Mesenchymal stem cell (in vitro differentiated cells and primary cell): ENCODE results near the gene CDH23.

Experiments
- DNase-seq: peaks from one replicate; pipeline ENCODE4 v3.0.0-alpha.2; 2013
- H2AFZ ChIP-seq: one replicate; pipeline ENCODE4 v1.6.1; 2013; ENCODE audit warnings: low read depth, mild to moderate bottlenecking, control low read depth, inconsistent platforms, low read length, moderate library complexity
- H2AK5ac ChIP-seq: 2 replicates; pipeline ENCODE4 v1.6.1; 2013; ENCODE audit warnings: low read length, moderate library complexity, mild to moderate bottlenecking, inconsistent platforms; ENCODE audit not compliant: severe bottlenecking
- H2BK120ac ChIP-seq: one replicate; pipeline ENCODE4 v1.6.1; 2013; ENCODE audit warnings: low read depth, mild to moderate bottlenecking, inconsistent platforms, low read length, moderate library complexity
- H2BK12ac ChIP-seq, 2 experiments: one replicate each; pipeline ENCODE4 v1.6.1; 2013; ENCODE audit warnings: inconsistent platforms in 2 of 2, low read length in 2 of 2, mild to moderate bottlenecking in 2 of 2, moderate library complexity in 2 of 2, control low read depth in 1 of 2
- H2BK15ac ChIP-seq: one replicate; pipeline ENCODE4 v1.6.1; 2013; ENCODE audit warnings: mild to moderate bottlenecking, low read depth, inconsistent platforms; ENCODE audit not compliant: poor library complexity, severe bottlenecking
- H2BK5ac ChIP-seq: 2 replicates; pipeline ENCODE4 v1.6.1; 2013; ENCODE audit warnings: low read depth, mild to moderate bottlenecking, low read length, control low read depth, inconsistent platforms; ENCODE audit not compliant: poor library complexity, severe bottlenecking
- H3K14ac ChIP-seq, 2 experiments: one replicate each; pipeline ENCODE4 v1.6.1; 2013; ENCODE audit warnings: inconsistent platforms in 2 of 2, low read length in 2 of 2, control low read depth in 1 of 2, mild to moderate bottlenecking in 1 of 2, moderate library complexity in 1 of 2
- H3K18ac ChIP-seq, 2 experiments: one replicate each; pipeline ENCODE4 v1.6.1; 2013; ENCODE audit warnings: inconsistent platforms in 2 of 2, low read length in 2 of 2, control low read depth in 1 of 2, low read depth in 1 of 2, mild to moderate bottlenecking in 1 of 2
- H3K23ac ChIP-seq, 2 experiments: one replicate each; pipeline ENCODE4 v1.6.1; 2013; ENCODE audit warnings: inconsistent platforms in 2 of 2, low read length in 2 of 2, mild to moderate bottlenecking in 2 of 2, moderate library complexity in 2 of 2, control low read depth in 1 of 2
- H3K27ac ChIP-seq: 2 replicates; pipeline ENCODE4 v1.5.1; 2013; ENCODE audit warnings: mild to moderate bottlenecking, moderate library complexity, low read length, control low read depth, inconsistent platforms; ENCODE audit not compliant: poor library complexity, severe bottlenecking
- H3K27me3 ChIP-seq, 2 experiments: 2 replicates each; pipeline versions ENCODE4 v1.6.1 to v1.7.0; 2013; ENCODE audit warnings: low read length in 2 of 2, mild to moderate bottlenecking in 2 of 2, moderate library complexity in 2 of 2, control low read depth in 1 of 2, inconsistent platforms in 1 of 2; ENCODE audit not compliant: control insufficient read depth in 1 of 2, insufficient read depth in 1 of 2
- H3K36me3 ChIP-seq, 2 experiments: 2 replicates each; pipeline versions ENCODE4 v1.6.1 to v1.7.0; 2013; ENCODE audit warnings: low read length in 2 of 2, control low read depth in 1 of 2, inconsistent platforms in 1 of 2, low read depth in 1 of 2, mild to moderate bottlenecking in 1 of 2; ENCODE audit not compliant: insufficient read depth in 2 of 2, control insufficient read depth in 1 of 2
- H3K4ac ChIP-seq, 2 experiments: one replicate each; pipeline ENCODE4 v1.6.1; 2013; ENCODE audit warnings: inconsistent platforms in 2 of 2, low read length in 2 of 2, mild to moderate bottlenecking in 2 of 2, moderate library complexity in 2 of 2, control low read depth in 1 of 2, low read depth in 1 of 2
- H3K4me1 ChIP-seq: 2 replicates; pipeline ENCODE4 v1.6.1; 2013; ENCODE audit warnings: low read depth, low read length, control low read depth; ENCODE audit not compliant: control insufficient read depth, insufficient read depth
- H3K4me2 ChIP-seq: 2 replicates; pipeline ENCODE4 v1.6.1; 2013; ENCODE audit warnings: low read length, mild to moderate bottlenecking, inconsistent platforms; ENCODE audit not compliant: poor library complexity, severe bottlenecking
- H3K4me3 ChIP-seq, 2 experiments: 2 replicates each; pipeline versions ENCODE4 v1.5.1 to v1.7.0; 2013; ENCODE audit warnings: low read length in 2 of 2, mild to moderate bottlenecking in 2 of 2, control low read depth in 1 of 2, low read depth in 1 of 2; ENCODE audit not compliant: insufficient read depth in 1 of 2
- H3K79me1 ChIP-seq: replicated peaks from 2 replicates; pipeline ENCODE4 v1.6.1; 2013; ENCODE audit warnings: mild to moderate bottlenecking, control low read depth, low read length, inconsistent platforms; ENCODE audit not compliant: poor library complexity, severe bottlenecking
- H3K9ac ChIP-seq: 2 replicates; pipeline ENCODE4 v1.7.0; 2013; ENCODE audit warnings: mild to moderate bottlenecking, low read length, moderate library complexity
- H3K9me3 ChIP-seq: 2 replicates; pipeline ENCODE4 v1.7.0; 2013; ENCODE audit warnings: mild to moderate bottlenecking, low read length; ENCODE audit not compliant: control insufficient read depth
- H4K8ac ChIP-seq: one replicate; pipeline ENCODE4 v1.6.1; 2013; ENCODE audit warnings: inconsistent platforms, mild to moderate bottlenecking, low read length, moderate library complexity
- H4K91ac ChIP-seq: one replicate; pipeline ENCODE4 v1.6.1; 2013; ENCODE audit warnings: mild to moderate bottlenecking, low read length, inconsistent platforms
- WGBS: methylation state at CpG from one replicate; pipeline ENCODE4 v1.1.7; 2013; ENCODE audit warnings: mixed read lengths; 5-methylcytosine and 5-hydroxymethylcytosine counted together

Gene CDH23

DNA sequence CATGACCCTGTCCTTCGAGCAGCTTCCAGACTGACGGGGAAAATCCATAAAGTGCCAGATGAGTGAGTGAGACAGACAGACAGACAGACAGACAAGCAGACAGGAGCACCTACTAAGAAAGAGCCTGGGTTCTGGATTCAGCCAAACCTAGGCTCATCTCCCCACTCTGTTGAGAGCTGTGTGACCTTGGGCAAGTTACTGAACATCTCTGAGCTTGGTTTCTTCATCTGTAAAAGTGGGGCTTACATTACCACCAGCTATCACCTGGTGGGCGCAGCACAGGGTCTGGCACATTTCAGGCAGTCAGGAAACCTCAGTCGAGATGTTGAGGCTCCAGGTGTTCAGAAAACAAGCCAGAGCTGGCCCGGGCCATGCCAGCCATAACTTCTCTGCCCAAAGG is 285.3 kb downstream of the CDH23 start:
- no peak for DNase-seq
- H3K23ac ChIP-seq = no peak overlapping the region
- no peaks in the 10 kb centered on the region for H3K79me1 ChIP-seq
- no peak overlapping the region for H4K91ac ChIP-seq
- H3K27me3 ChIP-seq = peaks cover 69 to 75% of the 10 kb centered on the region in 2 experiments
- no peak overlapping the region for H2BK12ac ChIP-seq
- H2BK5ac ChIP-seq = no peak overlapping the region
- no peak overlapping the region for H3K4me2 ChIP-seq
- 79% methylated on average over 5 of the region's 5 CpGs for WGBS
- no peak overlapping the region for H2BK120ac ChIP-seq
- H3K36me3 ChIP-seq = no peaks in the 10 kb centered on the region
- no peak overlapping the region for H3K27ac ChIP-seq
- H3K4me1 ChIP-seq = no peaks in the 10 kb centered on the region
- H2BK15ac ChIP-seq = no peak overlapping the region
- no peak overlapping the region for H3K9ac ChIP-seq
- no peak overlapping the region for H3K18ac ChIP-seq
- no peak overlapping the region for H3K4ac ChIP-seq
- H3K9me3 ChIP-seq = no peaks in the 10 kb centered on the region
- no peak overlapping the region for H2AK5ac ChIP-seq
- H3K14ac ChIP-seq = no peak overlapping the region
- H2AFZ ChIP-seq = no peak overlapping the region
- H3K4me3 ChIP-seq = no peak overlapping the region
- no peak overlapping the region for H4K8ac ChIP-seq

DNA sequence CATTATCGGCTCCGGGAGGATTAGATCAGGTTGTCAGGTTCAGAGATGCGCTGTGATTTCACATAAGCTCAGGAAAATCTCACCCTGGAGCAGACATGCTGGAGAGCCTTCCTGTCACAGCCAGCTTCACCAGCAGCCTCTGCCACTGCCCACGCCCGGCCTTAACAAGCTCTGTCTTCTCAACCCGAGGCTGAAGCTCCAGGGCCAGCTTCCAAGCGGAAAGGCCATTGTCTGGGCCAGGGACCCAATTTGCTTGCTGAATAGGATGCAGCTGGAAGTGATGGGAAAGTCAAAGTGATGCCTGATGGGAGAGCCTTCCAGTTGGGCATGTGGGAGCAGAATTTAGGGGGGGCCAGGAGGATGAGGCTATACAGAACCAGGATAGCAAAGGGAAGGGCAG is 286.6 kb downstream of the CDH23 start:
- Histone ChIP-seq H3K14ac (no peak overlapping the region), H4K8ac (no peak overlapping the region), H3K23ac (no peak overlapping the region), H2AFZ (no peak overlapping the region), H3K79me1 (no peaks in the 10 kb centered on the region), H3K4me1 (no peaks in the 10 kb centered on the region), H3K9me3 (no peaks in the 10 kb centered on the region), H3K4me3 (no peak overlapping the region), H3K4ac (no peak overlapping the region), H3K27me3 (peaks cover 57 to 66% of the 10 kb centered on the region in 2 experiments), H2BK120ac (no peak overlapping the region), H3K27ac (no peak overlapping the region), H2AK5ac (no peak overlapping the region), H3K4me2 (no peak overlapping the region), H2BK5ac (no peak overlapping the region), H3K18ac (no peak overlapping the region), H3K9ac (no peak overlapping the region), H3K36me3 (no peaks in the 10 kb centered on the region), H2BK15ac (no peak overlapping the region), H2BK12ac (no peak overlapping the region), H4K91ac (no peak overlapping the region)
- 84% methylated on average over 7 of the region's 7 CpGs for WGBS
- DNase-seq = no peak

DNA sequence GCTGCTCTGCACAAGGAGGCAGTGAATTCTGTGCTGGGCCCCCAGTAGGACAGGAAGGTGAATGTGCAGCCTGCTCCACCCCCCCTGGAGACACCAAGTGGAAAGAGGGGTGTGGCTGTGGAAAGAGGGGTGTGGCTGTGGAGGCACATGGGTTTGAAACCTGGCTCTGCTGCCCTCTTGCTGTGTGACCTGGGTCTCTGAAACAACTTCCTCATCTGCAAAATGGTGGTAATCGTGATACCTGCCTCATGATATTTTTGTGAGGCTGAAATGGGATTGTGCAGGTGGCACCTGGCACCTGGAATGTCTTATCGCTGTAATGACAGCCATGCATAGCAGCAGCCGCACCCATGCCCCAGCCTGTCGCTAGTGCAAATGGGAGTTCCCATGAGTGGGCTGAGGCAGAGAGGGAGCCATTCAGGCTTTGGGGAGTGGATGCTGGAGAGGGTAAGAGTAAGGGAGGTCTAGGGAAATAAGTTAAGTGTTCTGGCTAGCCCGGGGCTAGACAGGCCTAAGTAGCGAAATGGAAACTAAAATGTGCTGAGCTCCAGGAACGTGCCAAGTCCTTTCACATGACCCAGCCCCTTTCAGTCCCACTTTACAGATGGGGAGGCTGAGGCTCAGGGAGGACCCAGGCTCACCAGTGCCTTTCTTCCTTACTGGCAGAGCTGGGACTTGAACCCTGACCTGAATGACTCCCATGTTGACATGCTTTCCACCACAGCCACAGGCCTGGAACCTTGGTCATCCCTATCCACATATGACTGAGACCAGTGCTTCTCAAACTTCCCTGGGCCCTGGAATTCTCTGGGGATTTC is 287.8 kb downstream of the CDH23 start:
- no peak overlapping the region for H2BK120ac ChIP-seq
- H3K9ac ChIP-seq = no peak overlapping the region
- H2BK5ac ChIP-seq = no peak overlapping the region
- H3K4me3 ChIP-seq = no peak overlapping the region
- no peaks in the 10 kb centered on the region for H3K36me3 ChIP-seq
- no peak overlapping the region for H2AK5ac ChIP-seq
- H2BK15ac ChIP-seq = no peak overlapping the region
- H3K18ac ChIP-seq = no peak overlapping the region
- no peak overlapping the region for H3K14ac ChIP-seq
- H3K4me1 ChIP-seq = no peaks in the 10 kb centered on the region
- H3K27ac ChIP-seq = no peak overlapping the region
- peaks cover 50 to 59% of the 10 kb centered on the region in 2 experiments for H3K27me3 ChIP-seq
- no peak overlapping the region for H2BK12ac ChIP-seq
- no peaks in the 10 kb centered on the region for H3K9me3 ChIP-seq
- H2AFZ ChIP-seq = no peak overlapping the region
- 82% methylated on average over 7 of the region's 7 CpGs for WGBS
- H4K91ac ChIP-seq = no peak overlapping the region
- peak overlapping the region in 1 of 2 experiments; percentile 15 for H3K23ac ChIP-seq
- DNase-seq = no peak
- no peaks in the 10 kb centered on the region for H3K79me1 ChIP-seq
- no peak overlapping the region for H4K8ac ChIP-seq
- H3K4ac ChIP-seq = no peak overlapping the region
- no peak overlapping the region for H3K4me2 ChIP-seq

DNA sequence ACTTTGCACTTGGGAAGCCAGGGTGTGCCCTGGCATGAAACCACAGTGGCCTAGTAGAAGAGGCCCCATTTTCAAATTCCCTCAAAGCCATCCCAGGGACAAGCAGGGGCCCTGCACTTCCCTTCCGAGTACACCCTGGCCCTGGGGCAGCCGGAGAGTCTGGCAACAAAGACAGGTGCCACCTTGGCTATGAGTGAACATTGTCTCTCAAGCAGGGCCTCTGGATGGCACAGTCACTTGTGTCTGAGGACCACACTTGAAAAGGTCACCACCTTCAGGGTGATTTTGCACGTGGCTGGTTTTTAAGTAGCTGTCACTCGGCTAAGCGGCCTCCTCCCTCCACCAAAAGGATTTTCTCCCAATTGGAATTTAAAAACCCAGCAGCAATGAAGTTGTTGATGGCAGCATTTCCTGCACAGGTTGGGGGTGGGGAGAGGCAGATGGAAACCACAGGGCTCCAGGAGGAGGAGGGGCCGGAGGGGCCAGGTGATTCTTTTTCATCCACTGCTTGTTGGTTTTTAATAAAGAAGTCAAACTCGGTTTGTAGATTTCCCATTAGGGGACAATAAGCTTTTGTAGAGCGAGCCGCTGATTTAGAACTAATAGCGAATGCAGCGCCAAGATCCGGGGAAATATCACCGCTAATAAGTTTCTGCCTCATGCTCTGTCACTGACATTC is 289.0 kb downstream of the CDH23 start:
- Histone ChIP-seq H3K14ac (no peak overlapping the region), H3K79me1 (no peaks in the 10 kb centered on the region), H2BK120ac (no peak overlapping the region), H2AFZ (no peak overlapping the region), H3K9ac (no peak overlapping the region), H4K91ac (no peak overlapping the region), H2AK5ac (no peak overlapping the region), H3K4me1 (no peaks in the 10 kb centered on the region), H3K18ac (no peak overlapping the region), H3K4ac (no peak overlapping the region), H2BK5ac (no peak overlapping the region), H3K27ac (no peak overlapping the region), H2BK12ac (no peak overlapping the region), H3K4me3 (no peak overlapping the region), H2BK15ac (no peak overlapping the region), H3K4me2 (no peak overlapping the region), H3K36me3 (no peaks in the 10 kb centered on the region), H3K23ac (no peak overlapping the region), H4K8ac (no peak overlapping the region), H3K27me3 (peaks cover 44 to 54% of the 10 kb centered on the region in 2 experiments), H3K9me3 (no peaks in the 10 kb centered on the region)
- 74% methylated on average over 11 of the region's 13 CpGs for WGBS
- no peak for DNase-seq
